GM12865 (cell line): ENCODE measurements around the gene FAM117B.

Source experiments
- DNase-seq: peaks from one replicate; pipeline ENCODE4 v3.0.0; 2010; ENCODE audit warnings: low read depth
- H3K4me3 ChIP-seq: 2 replicates; pipeline ENCODE4 v1.5.1; 2011; ENCODE audit warnings: mild to moderate bottlenecking, low read depth, low read length, control low read depth
- CTCF ChIP-seq: IDR thresholded peaks from 2 replicates; pipeline ENCODE4 v1.5.1; 2011; ENCODE audit warnings: low read length, control low read depth, low read depth, inconsistent platforms; ENCODE audit not compliant: insufficient read depth; ENCODE audit errors: missing control alignments

The FAM117B gene

DNA sequence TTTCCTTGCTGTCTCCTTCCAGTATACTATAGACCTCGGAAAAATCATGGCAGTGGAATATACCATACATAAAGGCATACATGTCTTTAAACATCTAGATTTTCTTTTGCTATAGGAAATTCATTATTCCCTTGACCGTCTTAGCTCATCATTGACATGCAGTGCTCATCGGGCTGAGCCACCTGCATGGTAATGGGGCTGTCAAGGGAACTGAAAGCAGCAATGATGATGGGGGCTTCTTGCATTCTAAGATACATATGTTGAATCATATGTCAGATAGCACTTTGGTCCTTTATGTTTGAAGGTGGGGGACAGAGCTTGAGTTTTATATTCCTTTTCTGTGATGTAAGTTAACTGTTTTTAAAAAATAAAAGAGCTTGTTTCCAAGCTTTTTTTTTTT lies 130.2 kb downstream of the FAM117B start:
- TF ChIP-seq CTCF, result no peak
- H3K4me3 ChIP-seq, result no peak overlapping the region

GRCh38 chr2:202765436-202765835 lies 130.7 kb downstream of the FAM117B start:
- DNase-seq, result no peak
- no peak overlapping the region for H3K4me3 ChIP-seq
- TF ChIP-seq CTCF, result no peak

More for the DNA sequence above, 130.2 kb downstream of the FAM117B start:
- no peak for DNase-seq

- TF ChIP-seq CTCF, result no peak
- H3K4me3 ChIP-seq, result no peak overlapping the region
- DNase-seq, result no peak
Measured at GRCh38 chr2:202768273-202768672, 133.5 kb downstream of the FAM117B start.

DNA sequence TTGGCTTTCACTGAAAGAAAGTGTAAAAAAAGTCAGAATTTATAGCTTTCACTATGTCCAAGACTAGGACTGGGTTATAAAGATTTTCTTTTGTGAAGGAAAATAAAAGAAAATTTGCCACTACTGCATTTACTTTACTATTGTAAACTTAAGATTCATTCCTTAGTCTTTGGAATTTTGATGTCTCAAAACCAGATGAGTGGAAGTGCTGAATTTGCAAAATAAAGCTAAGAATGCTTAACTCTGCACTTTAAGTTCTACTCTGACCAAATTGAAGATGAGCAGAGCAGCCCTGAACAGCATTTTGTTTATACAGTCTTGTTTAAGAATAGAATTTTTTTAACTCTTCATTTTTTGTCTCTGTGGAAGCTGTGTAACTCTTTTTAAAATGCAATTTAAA lies 134.4 kb downstream of the FAM117B start:
- no peak for DNase-seq
- TF ChIP-seq CTCF, result no peak
- H3K4me3 ChIP-seq, result no peak overlapping the region

DNA sequence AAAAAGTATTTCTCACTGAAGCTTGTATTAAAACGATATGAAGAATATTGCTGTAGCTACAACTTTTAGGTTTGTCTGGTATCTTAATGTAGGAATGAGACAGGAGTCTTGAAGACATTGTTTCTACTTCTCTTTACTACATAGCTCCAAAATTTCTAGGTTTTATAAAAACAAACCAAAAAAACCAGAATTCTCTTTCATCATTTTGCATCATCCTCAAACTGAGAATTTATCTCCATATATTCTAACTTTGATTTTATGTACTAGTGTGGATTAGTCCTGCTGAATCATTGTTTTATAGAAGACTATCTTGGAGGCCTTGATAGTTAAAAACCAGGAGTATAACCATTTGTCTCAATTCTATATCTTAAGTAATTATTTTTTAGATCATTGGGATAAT lies 136.6 kb downstream of the FAM117B start:
- no peak overlapping the region for H3K4me3 ChIP-seq
- no peak for TF ChIP-seq CTCF
- no peak for DNase-seq

DNA sequence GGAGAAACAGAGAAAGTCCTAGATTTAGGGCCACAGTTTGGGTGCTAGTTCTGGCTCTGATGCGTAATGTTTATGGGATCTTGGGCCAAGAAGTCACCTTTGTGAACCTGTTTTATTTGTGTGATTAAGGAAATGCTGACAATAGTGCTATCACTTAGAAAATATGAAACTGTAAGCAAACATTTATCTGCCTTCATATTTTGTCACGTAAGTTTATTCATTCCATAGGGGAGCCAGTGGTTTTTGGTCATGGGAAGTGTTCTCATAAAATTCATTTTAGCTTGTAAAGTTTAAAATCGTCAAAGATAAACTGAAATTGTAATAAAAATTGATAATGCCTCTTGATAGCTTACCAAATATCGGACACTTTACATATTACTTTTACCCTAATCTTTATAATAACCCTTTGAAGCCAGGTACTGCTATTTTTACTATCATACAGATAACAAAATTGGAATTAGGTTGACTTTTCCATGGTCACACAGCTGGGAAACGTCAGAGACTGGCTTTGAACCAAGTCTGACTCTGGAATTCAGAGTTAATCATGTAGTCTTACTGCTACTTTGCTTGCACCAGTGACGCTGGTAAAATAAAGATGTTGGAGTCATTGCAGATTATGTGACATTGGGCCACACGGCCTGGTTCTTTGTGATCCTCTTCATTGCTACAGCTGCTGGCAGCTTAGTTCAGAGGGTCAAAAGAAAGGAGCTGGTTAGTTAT lies 137.1 kb downstream of the FAM117B start:
- no peak for TF ChIP-seq CTCF
- H3K4me3 ChIP-seq, result no peak overlapping the region
- DNase-seq, result no peak
